ENCODE results near the gene EIPR1. TPM values are rescaled to one million over a fixed set of nuclear protein-coding genes. Genes with fewer than 3 reads are reported as not detected.

The EIPR1 gene
- total RNA-seq, 1 donor from 2014 or later: 27.8 TPM

- FAIRE-seq: no peak
- Histone ChIP-seq H3K9ac (ENCODE audit: low read length) (no peak overlapping the region), H3K27me3 (ENCODE audit: insufficient read depth, low read length) (no peaks in the 10 kb centered on the region), H2AFZ (ENCODE audit: low read depth, low read length) (no peak overlapping the region), H3K79me2 (ENCODE audit: insufficient read depth, low read length) (no peaks in the 10 kb centered on the region), H3K9me3 (ENCODE audit: insufficient read depth, low read depth, low read length) (peaks cover 6% of the 10 kb centered on the region), H3K4me1 (ENCODE audit: insufficient read depth, low read length) (no peaks in the 10 kb centered on the region), H3K27ac (ENCODE audit: low read depth, low read length) (no peak overlapping the region), H3K4me3 (ENCODE audit: insufficient read depth, low read depth, low read length) (no peak overlapping the region), H3K36me3 (ENCODE audit: insufficient read depth, low read length) (no peaks in the 10 kb centered on the region), H4K20me1 (ENCODE audit: insufficient read depth, low read length) (no peaks in the 10 kb centered on the region), H3K4me2 (ENCODE audit: low read length) (no peak overlapping the region)
- H3K36me3 Mint-ChIP-seq (ENCODE audit: low read depth, unreplicated experiment): peaks cover 14% of the 10 kb centered on the region
- no peaks in the 10 kb centered on the region for H3K4me1 Mint-ChIP-seq (ENCODE audit: low read depth, unreplicated experiment)
- H3K27ac Mint-ChIP-seq (ENCODE audit: unreplicated experiment): no peak overlapping the region
- TF ChIP-seq EZH2 (IDR thresholded peaks at IDR 0.05; ENCODE audit: insufficient read depth, low read length): no peak
- TF ChIP-seq CTCF (IDR thresholded peaks at IDR 0.05; ENCODE audit: insufficient read depth, low read depth, low read length): no peak
- H3K27me3 Mint-ChIP-seq (ENCODE audit: low read depth, unreplicated experiment): no peaks in the 10 kb centered on the region
- H3K4me3 Mint-ChIP-seq (ENCODE audit: unreplicated experiment): no peak overlapping the region
- H3K9me3 Mint-ChIP-seq (ENCODE audit: unreplicated experiment): peaks cover 4% of the 10 kb centered on the region
- no peak for DNase-seq (ENCODE audit: low read depth)
These were observed 193.5 kb downstream of the EIPR1 start for GRCh38 chr2:3184167-3184566.

DNA sequence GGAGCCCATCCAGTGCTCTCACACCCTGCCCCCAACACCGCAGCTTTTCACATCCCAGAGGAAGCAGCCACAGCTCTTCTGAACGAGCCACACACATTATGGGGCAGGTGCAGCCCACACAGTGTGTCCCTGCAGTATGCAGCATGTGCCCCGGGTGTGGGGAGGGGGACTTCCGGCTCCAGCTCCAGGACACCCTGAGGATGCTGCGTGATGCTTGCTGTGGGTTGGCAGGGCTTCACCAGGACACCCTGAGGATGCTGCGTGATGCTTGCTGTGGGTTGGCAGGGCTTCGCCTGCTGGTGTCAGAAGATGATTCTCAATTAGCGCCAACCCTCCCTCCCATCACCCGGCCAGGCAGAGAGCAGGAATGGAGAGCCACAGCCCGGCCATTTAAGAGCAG lies 193.9 kb downstream of the EIPR1 start:
- FAIRE-seq: no peak
- Histone ChIP-seq H3K4me3 (ENCODE audit: insufficient read depth, low read depth, low read length) (no peak overlapping the region), H3K27me3 (ENCODE audit: insufficient read depth, low read length) (no peaks in the 10 kb centered on the region), H3K9me3 (ENCODE audit: insufficient read depth, low read depth, low read length) (peaks cover 6% of the 10 kb centered on the region), H3K27ac (ENCODE audit: low read depth, low read length) (no peak overlapping the region), H4K20me1 (ENCODE audit: insufficient read depth, low read length) (no peaks in the 10 kb centered on the region), H3K36me3 (ENCODE audit: insufficient read depth, low read length) (no peaks in the 10 kb centered on the region), H3K9ac (ENCODE audit: low read length) (no peak overlapping the region), H3K79me2 (ENCODE audit: insufficient read depth, low read length) (no peaks in the 10 kb centered on the region), H2AFZ (ENCODE audit: low read depth, low read length) (no peak overlapping the region), H3K4me1 (ENCODE audit: insufficient read depth, low read length) (no peaks in the 10 kb centered on the region), H3K4me2 (ENCODE audit: low read length) (no peak overlapping the region)
- TF ChIP-seq CTCF (IDR thresholded peaks at IDR 0.05; ENCODE audit: insufficient read depth, low read depth, low read length) (no peak), EZH2 (IDR thresholded peaks at IDR 0.05; ENCODE audit: insufficient read depth, low read length) (no peak)
- Mint-ChIP-seq H3K27ac (ENCODE audit: unreplicated experiment) (no peak overlapping the region), H3K36me3 (ENCODE audit: low read depth, unreplicated experiment) (peaks cover 10% of the 10 kb centered on the region), H3K27me3 (ENCODE audit: low read depth, unreplicated experiment) (no peaks in the 10 kb centered on the region), H3K4me1 (ENCODE audit: low read depth, unreplicated experiment) (no peaks in the 10 kb centered on the region), H3K9me3 (ENCODE audit: unreplicated experiment) (peaks cover 4% of the 10 kb centered on the region), H3K4me3 (ENCODE audit: unreplicated experiment) (no peak overlapping the region)
- no peak for DNase-seq (ENCODE audit: low read depth)

GRCh38 chr2:3182848-3183247 lies 194.8 kb downstream of the EIPR1 start:
- H3K27ac ChIP-seq (ENCODE audit: low read depth, low read length): no peak overlapping the region
- Mint-ChIP-seq H3K9me3 (ENCODE audit: unreplicated experiment) (peaks cover 4% of the 10 kb centered on the region), H3K4me1 (ENCODE audit: low read depth, unreplicated experiment) (no peaks in the 10 kb centered on the region), H3K27me3 (ENCODE audit: low read depth, unreplicated experiment) (no peaks in the 10 kb centered on the region), H3K4me3 (ENCODE audit: unreplicated experiment) (no peak overlapping the region), H3K27ac (ENCODE audit: unreplicated experiment) (no peak overlapping the region), H3K36me3 (ENCODE audit: low read depth, unreplicated experiment) (peaks cover 10% of the 10 kb centered on the region)
- TF ChIP-seq EZH2 (IDR thresholded peaks at IDR 0.05; ENCODE audit: insufficient read depth, low read length): no peak
- TF ChIP-seq CTCF (IDR thresholded peaks at IDR 0.05; ENCODE audit: insufficient read depth, low read depth, low read length): no peak
- peaks cover 6% of the 10 kb centered on the region for H3K9me3 ChIP-seq (ENCODE audit: insufficient read depth, low read depth, low read length)
- no peak overlapping the region for H3K4me3 ChIP-seq (ENCODE audit: insufficient read depth, low read depth, low read length)
- H3K27me3 ChIP-seq (ENCODE audit: insufficient read depth, low read length): no peaks in the 10 kb centered on the region
- no peak overlapping the region for H3K9ac ChIP-seq (ENCODE audit: low read length)
- H3K4me1 ChIP-seq (ENCODE audit: insufficient read depth, low read length): no peaks in the 10 kb centered on the region
- no peak overlapping the region for H2AFZ ChIP-seq (ENCODE audit: low read depth, low read length)
- DNase-seq (ENCODE audit: low read depth) (no peak), FAIRE-seq (no peak)
- H4K20me1 ChIP-seq (ENCODE audit: insufficient read depth, low read length): no peaks in the 10 kb centered on the region
- no peak overlapping the region for H3K4me2 ChIP-seq (ENCODE audit: low read length)
- H3K79me2 ChIP-seq (ENCODE audit: insufficient read depth, low read length): no peaks in the 10 kb centered on the region
- H3K36me3 ChIP-seq (ENCODE audit: insufficient read depth, low read length): no peaks in the 10 kb centered on the region
